GM18526 (cell line): Measurements from ENCODE around the gene BEAN1.

ENCODE experiments used
- POLR2A ChIP-seq: IDR thresholded peaks from 3 replicates; pipeline ENCODE4 v1.6.1; 2011; ENCODE audit not compliant: insufficient read length; ENCODE audit errors: extremely low read depth

BEAN1 gene

GRCh38 chr16:66441586-66442375 lies 14.7 kb downstream of the BEAN1 start:
- TF ChIP-seq POLR2A: no peak

- no peak for TF ChIP-seq POLR2A
These were observed 15.6 kb downstream of the BEAN1 start for GRCh38 chr16:66442502-66443268.

DNA sequence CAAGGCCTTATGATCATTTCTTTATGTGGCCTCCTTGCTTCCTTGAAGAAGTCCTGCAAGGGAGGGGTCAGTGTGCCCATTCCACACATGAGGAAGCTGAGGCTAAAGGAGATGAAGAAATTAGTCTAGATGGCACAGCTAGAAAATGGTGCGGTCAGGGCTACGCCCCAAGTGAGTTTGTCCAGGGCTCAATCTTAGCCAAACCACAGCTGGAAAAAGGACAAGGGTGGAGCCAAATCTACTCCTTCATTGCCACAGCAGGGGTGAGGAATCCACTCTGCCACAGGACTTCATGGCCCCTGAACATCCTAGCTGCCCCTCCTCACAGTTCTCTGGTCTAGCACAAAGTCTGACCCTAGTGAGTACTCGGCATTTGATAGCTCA lies 16.2 kb downstream of the BEAN1 start:
- no peak for TF ChIP-seq POLR2A

- TF ChIP-seq POLR2A: no peak
These were observed 17.0 kb downstream of the BEAN1 start for GRCh38 chr16:66444049-66444481.

DNA sequence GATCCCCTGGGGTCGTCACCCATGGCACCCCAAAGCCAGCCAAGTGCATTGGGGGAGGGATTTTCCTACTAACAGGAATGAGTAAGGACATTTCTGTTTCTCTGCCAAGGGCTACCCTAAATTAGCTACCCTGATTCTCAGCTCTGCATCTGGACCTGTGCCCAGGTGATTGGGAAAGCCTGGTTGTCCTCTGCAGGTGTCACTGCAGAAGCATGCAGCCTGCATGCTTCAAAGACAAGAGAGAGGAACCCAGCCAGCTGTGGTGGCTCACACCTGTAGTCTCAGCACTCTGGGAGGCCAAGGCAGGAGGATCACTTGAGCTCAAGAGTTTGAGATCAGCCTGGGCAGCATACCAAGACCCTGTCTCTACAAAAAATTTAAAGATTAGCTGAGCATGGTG lies 19.6 kb downstream of the BEAN1 start:
- TF ChIP-seq POLR2A: no peak

DNA sequence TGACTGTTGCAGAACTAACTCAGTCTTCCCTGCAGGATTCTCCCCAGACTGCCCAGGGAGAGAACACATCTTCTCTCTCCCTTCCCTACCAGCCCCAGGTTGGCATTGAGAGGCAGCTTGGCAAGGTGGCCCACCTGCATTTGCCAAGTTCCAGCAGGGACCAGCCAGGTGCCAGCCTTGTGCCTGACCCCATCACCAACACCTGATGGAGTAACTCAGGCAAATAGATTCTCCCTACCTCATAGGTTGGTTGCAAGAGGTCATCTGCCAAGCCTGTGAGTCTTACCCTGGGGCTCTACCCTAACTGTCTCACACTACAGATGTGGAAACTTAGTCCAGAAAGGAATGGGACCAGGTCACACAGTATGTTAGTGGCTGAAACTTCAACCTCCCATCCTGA lies 20.4 kb downstream of the BEAN1 start:
- no peak for TF ChIP-seq POLR2A

DNA sequence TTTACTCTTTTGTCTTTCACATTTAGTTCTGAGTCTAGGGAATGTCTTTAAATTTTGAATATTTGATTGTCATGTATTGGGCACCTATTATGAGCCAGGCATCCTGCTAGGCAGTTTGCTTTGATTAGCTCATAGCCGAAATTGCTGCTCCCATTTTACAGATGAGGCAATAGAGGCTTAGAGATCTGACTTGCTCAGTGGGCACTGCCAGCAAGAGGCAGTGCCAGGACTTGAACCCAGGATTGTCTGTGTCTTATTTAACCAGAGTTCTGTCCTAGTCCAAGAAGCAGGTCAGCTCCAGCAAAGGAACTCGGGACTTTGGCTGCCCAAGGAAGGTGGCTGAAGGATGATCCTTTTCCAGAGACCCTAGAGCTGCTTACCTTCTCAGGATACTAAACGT lies 24.5 kb downstream of the BEAN1 start:
- no peak for TF ChIP-seq POLR2A

DNA sequence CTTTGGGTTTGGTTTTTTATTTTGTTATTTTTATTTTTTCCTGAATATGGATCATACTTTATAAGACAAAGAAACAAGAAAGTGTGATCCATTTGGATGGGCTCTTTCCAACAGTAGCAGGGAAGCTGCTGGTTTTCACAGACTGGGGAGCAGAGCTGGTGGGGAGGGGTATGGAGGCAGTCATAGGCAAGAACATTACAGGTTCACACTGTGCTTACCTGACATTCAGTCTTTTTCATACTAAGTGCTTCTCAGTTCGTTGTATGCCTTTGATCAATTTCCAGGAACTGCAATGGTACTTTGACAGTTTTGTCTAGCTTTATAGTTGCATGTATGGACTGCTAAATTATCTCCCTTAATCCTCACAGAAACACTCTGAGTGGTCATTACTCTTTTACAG lies 27.7 kb downstream of the BEAN1 start:
- no peak for TF ChIP-seq POLR2A

DNA sequence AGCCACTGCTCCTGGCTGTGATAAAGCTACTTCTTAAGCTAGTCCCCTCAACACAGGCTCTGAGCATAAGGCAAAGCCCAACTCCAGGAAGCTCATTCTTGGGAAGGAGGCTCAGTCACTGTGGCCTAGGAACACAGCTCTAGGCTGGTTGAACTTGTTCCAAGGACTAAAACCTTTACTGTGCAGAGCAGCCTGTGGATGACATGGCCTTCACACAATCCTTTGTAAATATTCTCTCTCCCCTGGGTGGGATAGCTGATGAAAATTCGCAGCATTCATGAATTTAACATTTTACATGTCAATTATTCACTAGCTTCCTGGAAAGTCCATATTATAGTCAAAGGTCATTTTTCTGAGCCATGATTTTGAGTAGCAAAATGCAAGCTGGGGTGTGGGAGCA lies 28.9 kb downstream of the BEAN1 start:
- TF ChIP-seq POLR2A: no peak

DNA sequence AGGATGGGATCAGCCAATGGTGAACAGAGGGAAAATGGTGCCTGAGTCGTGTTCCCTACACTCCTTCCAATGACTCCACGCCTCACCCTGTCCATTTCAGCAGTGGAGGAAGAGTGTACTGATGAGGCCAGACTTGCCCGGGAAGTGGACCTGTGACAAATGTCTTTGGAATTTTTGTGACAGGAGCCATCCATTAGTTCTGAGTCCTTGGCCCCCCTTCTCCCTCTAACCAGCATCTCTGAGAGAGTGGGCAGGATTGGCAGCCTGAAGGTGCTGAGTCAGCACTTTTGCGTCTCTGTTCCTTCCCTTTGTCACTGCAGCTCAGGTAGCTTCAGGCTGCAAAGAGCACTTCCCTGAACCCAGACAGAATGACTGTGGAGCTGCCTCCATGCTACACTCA lies 30.8 kb downstream of the BEAN1 start:
- TF ChIP-seq POLR2A: no peak

DNA sequence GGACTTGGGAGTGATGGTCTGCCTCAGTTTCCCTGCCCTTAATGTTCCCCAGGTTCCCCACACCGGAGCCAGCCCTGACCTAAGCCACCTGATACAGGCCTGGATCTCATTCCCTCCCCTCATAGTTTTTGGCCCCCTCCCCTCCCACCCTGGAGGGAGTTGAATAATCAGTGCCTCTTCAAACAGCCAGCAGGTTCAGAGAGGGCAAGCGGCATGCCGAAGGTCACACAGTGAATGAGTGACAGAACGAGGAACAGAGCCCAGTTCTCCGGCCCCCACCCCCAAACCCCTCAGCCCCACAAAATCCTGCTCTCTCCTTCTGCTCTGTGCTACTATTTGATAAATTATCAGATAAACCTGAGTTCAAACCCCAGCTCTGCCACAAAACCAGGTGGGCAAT lies 31.2 kb downstream of the BEAN1 start:
- TF ChIP-seq POLR2A: no peak

GRCh38 chr16:66458853-66459252 lies 31.8 kb downstream of the BEAN1 start:
- no peak for TF ChIP-seq POLR2A

DNA sequence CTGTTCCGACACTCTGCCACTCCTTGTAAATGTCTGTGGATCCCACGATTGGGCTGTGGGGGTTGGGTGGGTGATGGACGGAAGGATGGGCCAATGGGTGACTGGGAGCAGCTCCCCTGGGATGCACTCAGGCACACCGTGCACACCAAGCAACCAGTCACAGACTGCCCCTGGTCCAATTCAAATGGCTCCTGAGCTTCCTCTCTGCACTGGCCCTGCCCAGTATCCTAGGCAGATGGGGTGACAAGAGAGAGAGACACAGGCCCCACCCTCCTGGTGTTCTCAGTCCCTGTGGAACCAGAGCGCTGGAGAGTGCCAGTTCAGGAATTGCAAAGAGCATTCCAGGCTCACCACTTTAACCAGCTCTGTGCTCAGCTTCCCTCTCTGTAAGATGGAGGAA lies 32.8 kb downstream of the BEAN1 start:
- no peak for TF ChIP-seq POLR2A

GRCh38 chr16:66460703-66461102 lies 33.6 kb downstream of the BEAN1 start:
- TF ChIP-seq POLR2A: no peak

DNA sequence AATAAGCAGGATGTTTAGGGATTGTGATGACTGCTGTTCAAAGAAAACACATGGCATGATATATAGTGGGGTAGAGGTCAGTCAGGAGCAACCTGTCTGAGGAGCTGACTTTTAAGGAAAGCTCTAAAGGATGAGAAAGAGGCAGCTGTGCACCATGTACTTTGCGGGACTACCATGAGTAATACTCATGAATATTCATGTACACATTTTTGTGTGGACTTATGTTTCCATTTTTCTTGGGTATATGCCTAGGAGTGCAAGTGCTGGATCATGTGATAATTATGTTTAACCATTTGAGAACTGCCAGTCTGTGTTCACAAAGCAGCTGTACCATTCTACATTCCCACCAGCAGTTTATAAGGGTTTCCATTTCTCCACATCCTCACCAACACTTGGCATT lies 35.8 kb downstream of the BEAN1 start:
- no peak for TF ChIP-seq POLR2A

- no peak for TF ChIP-seq POLR2A
These were observed 40.5 kb downstream of the BEAN1 start for GRCh38 chr16:66467611-66468010.
